Fibroblast of lung (primary cell): ENCODE measurements around the gene PGM2. TPM values are rescaled to one million over a fixed set of nuclear protein-coding genes. Genes with fewer than 3 reads are reported as not detected.

Source experiments
- DNase-seq, 2 donors: peaks; one replicate each; pipeline versions ENCODE4 v3.0.0 to v3.0.0-alpha.2; 2010; ENCODE audit warnings: low read depth in 2 of 2
- H2AFZ ChIP-seq: 2 replicates; pipeline ENCODE4 v1.5.1; 2012; ENCODE audit warnings: low read length, control low read depth, inconsistent platforms
- H3K27ac ChIP-seq: 2 replicates; pipeline ENCODE4 v1.5.1; 2011; ENCODE audit warnings: low read length, control low read depth; ENCODE audit not compliant: insufficient read depth
- H3K27me3 ChIP-seq: 2 replicates; pipeline ENCODE4 v1.5.1; 2011; ENCODE audit warnings: mild to moderate bottlenecking, low read length; ENCODE audit not compliant: control insufficient read depth, insufficient read depth
- H3K36me3 ChIP-seq: 2 replicates; pipeline ENCODE4 v1.5.1; 2011; ENCODE audit warnings: low read length; ENCODE audit not compliant: control insufficient read depth, insufficient read depth
- H3K4me1 ChIP-seq: 2 replicates; pipeline ENCODE4 v1.5.1; 2011; ENCODE audit warnings: low read length; ENCODE audit not compliant: control insufficient read depth, insufficient read depth; ENCODE audit errors: extremely low read depth
- H3K4me2 ChIP-seq: 2 replicates; pipeline ENCODE4 v1.5.1; 2011; ENCODE audit warnings: low read length, control low read depth; ENCODE audit not compliant: insufficient read depth; ENCODE audit errors: extremely low read depth
- H3K4me3 ChIP-seq, 4 experiments: fragments of 200-600 bp in 1 of 4; sonication (generic) in 1 of 4; replicated peaks in 1 of 4; 2 replicates each; pipeline ENCODE4 v1.5.1; 2011 to 2016; ENCODE audit warnings: low read length in 4 of 4, low read depth in 3 of 4, mild to moderate bottlenecking in 3 of 4, control low read depth in 2 of 4, inconsistent platforms in 1 of 4, mixed read lengths in 1 of 4; ENCODE audit not compliant: insufficient read depth in 1 of 4; ENCODE audit errors: control extremely low read depth in 1 of 4
- H3K79me2 ChIP-seq: 2 replicates; pipeline ENCODE4 v1.5.1; 2012; ENCODE audit warnings: mild to moderate bottlenecking, low read length, inconsistent platforms; ENCODE audit not compliant: control insufficient read depth, insufficient read depth
- H3K9ac ChIP-seq: 2 replicates; pipeline ENCODE4 v1.5.1; 2011; ENCODE audit warnings: mild to moderate bottlenecking, low read length, control low read depth; ENCODE audit not compliant: insufficient read depth
- H3K9me3 ChIP-seq: 2 replicates; pipeline ENCODE4 v1.5.1; 2012; ENCODE audit warnings: low read depth, low read length; ENCODE audit not compliant: control insufficient read depth, insufficient read depth
- H4K20me1 ChIP-seq: 2 replicates; pipeline ENCODE4 v1.5.1; 2011; ENCODE audit warnings: low read length; ENCODE audit not compliant: control insufficient read depth, insufficient read depth; ENCODE audit errors: extremely low read depth
- EZH2 ChIP-seq: IDR thresholded peaks from 2 replicates; pipeline ENCODE4 v1.5.1; 2012; ENCODE audit warnings: low read length, control low read depth, mild to moderate bottlenecking; ENCODE audit errors: missing control alignments
- polyA plus RNA-seq, 2 donors: library from polyadenylated mRNA; depleted of rRNA in 1 of 2; stranded (reverse) in 1 of 2; unstranded in 1 of 2; fragments of >200 nt; gene quantifications; 2 replicates each; pipeline ENCODE4 v1.2.1, GENCODE V29; 2011 to 2012; ENCODE audit warnings: missing spikeins in 1 of 2
- total RNA-seq: library from RNA; depleted of rRNA; stranded (reverse); fragments of >200 nt; gene quantifications from 2 replicates; pipeline ENCODE4 v1.2.1, GENCODE V29; 2014
- TF ChIP-seq, protein P1 (sequence below), 2 donors: IDR thresholded peaks in 1 of 2; conservative IDR thresholded peaks in 1 of 2; 1 replicate in 1 of 2; 2 replicates in 1 of 2; pipeline ENCODE4 v1.5.1; 2011 to 2012; ENCODE audit warnings: low read length in 2 of 2, control low read depth in 1 of 2, inconsistent platforms in 1 of 2, low read depth in 1 of 2, mild to moderate bottlenecking in 1 of 2

PGM2 gene
- total and polyA plus RNA-seq, 2 donors (not counting 1 experiment from before 2014, with no cell fraction given) = 15.0 to 15.1 TPM

DNA sequence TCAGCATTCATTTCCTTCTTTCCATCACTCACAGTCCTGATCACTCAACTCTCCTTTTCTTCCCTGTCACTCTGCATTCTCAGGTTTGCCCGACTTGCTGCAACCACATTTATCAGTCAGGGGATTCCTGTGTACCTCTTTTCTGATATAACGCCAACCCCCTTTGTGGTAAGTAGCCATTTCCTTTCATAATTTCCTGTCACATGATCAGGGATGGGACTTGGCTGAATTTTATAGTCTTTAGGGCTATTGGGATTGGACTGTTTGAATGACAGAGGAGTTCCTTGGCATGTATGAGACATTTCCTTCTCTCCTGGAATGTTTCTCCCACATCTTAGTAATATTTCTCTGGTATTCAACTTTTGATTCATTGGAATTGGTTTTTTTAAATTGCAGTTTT lies 11.0 kb downstream of the PGM2 start:
- DNase-seq = peak; percentile 31 to 90
- Histone ChIP-seq H3K9me3 (no peaks in the 10 kb centered on the region), H3K27me3 (no peaks in the 10 kb centered on the region), H3K4me1 (no peaks in the 10 kb centered on the region), H3K79me2 (no peaks in the 10 kb centered on the region), H3K4me2 (no peak overlapping the region), H3K4me3 (no peak overlapping the region), H3K9ac (no peak overlapping the region), H4K20me1 (no peaks in the 10 kb centered on the region), H2AFZ (no peak overlapping the region), H3K27ac (no peak overlapping the region), H3K36me3 (peaks cover 2% of the 10 kb centered on the region)
- TF ChIP-seq EZH2 = no peak

DNA sequence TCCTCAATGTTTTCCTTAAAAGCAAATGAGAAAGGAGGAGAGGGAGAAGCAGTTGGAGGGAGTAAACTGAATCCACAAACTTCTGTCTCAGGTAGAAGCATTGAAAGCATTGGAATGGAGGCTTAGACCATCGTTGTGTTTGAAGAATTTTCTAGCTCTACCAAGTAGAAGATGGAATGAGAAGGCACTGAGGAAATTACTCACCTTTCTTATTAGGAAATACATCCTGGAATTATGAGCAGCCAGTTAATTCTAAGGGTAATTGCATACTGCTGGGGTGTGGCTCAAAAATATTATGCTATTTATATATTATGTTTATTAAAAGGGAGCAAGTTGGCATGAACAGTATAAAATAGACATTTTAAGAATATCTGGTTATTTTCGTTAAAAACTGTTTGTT lies 12.9 kb downstream of the PGM2 start:
- H3K4me1 ChIP-seq = no peaks in the 10 kb centered on the region
- no peak overlapping the region for H3K4me2 ChIP-seq
- TF ChIP-seq, protein P1, sequence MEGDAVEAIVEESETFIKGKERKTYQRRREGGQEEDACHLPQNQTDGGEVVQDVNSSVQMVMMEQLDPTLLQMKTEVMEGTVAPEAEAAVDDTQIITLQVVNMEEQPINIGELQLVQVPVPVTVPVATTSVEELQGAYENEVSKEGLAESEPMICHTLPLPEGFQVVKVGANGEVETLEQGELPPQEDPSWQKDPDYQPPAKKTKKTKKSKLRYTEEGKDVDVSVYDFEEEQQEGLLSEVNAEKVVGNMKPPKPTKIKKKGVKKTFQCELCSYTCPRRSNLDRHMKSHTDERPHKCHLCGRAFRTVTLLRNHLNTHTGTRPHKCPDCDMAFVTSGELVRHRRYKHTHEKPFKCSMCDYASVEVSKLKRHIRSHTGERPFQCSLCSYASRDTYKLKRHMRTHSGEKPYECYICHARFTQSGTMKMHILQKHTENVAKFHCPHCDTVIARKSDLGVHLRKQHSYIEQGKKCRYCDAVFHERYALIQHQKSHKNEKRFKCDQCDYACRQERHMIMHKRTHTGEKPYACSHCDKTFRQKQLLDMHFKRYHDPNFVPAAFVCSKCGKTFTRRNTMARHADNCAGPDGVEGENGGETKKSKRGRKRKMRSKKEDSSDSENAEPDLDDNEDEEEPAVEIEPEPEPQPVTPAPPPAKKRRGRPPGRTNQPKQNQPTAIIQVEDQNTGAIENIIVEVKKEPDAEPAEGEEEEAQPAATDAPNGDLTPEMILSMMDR (conservative IDR thresholded peaks at IDR 0.05 in 1 of 2, IDR thresholded peaks at IDR 0.05 in 1 of 2; ENCODE audit: low read depth in 1 of 2, low read length in 2 of 2) = no peak
- TF ChIP-seq EZH2 = no peak

DNA sequence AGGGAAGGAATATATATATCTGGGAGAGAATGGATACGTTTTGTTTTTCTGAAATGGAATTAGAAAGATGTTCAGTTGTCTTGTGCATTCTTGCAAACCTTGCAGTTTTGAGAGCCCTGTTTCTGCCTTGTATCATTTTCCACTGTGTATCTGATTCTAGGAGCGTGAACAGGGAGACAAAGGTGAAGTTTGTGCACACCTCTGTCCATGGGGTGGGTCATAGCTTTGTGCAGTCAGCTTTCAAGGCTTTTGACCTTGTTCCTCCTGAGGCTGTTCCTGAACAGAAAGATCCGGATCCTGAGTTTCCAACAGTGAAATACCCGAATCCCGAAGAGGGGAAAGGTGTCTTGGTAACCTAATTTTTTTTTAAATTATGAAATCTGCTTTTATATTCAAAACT lies 17.7 kb downstream of the PGM2 start:
- Histone ChIP-seq H3K36me3 (no peaks in the 10 kb centered on the region), H3K4me1 (no peaks in the 10 kb centered on the region), H2AFZ (no peak overlapping the region), H3K9me3 (no peaks in the 10 kb centered on the region), H3K4me3 (no peak overlapping the region), H3K27me3 (no peaks in the 10 kb centered on the region), H3K9ac (no peak overlapping the region), H3K4me2 (no peak overlapping the region), H3K27ac (no peak overlapping the region), H3K79me2 (no peaks in the 10 kb centered on the region), H4K20me1 (no peaks in the 10 kb centered on the region)
- DNase-seq = no peak
- no peak for TF ChIP-seq EZH2
- TF ChIP-seq, protein P1 (conservative IDR thresholded peaks at IDR 0.05 in 1 of 2, IDR thresholded peaks at IDR 0.05 in 1 of 2; ENCODE audit: low read depth in 1 of 2, low read length in 2 of 2) = no peak

More for the DNA sequence above, 12.9 kb downstream of the PGM2 start:
- no peaks in the 10 kb centered on the region for H4K20me1 ChIP-seq
- no peak overlapping the region for H2AFZ ChIP-seq
- H3K79me2 ChIP-seq = no peaks in the 10 kb centered on the region
- no peak overlapping the region for H3K9ac ChIP-seq
- H3K9me3 ChIP-seq = no peaks in the 10 kb centered on the region
- no peak for DNase-seq
- peaks cover 2% of the 10 kb centered on the region for H3K36me3 ChIP-seq
- no peak overlapping the region for H3K4me3 ChIP-seq
- no peaks in the 10 kb centered on the region for H3K27me3 ChIP-seq
- no peak overlapping the region for H3K27ac ChIP-seq
